Neural progenitor cell (in vitro differentiated cells): ENCODE data around the gene NHLH1. TPM values are rescaled to one million over a fixed set of nuclear protein-coding genes. Genes with fewer than 3 reads are reported as not detected.

Source experiments
- DNase-seq: peaks from one replicate; pipeline ENCODE4 v3.0.0-alpha.2; 2016; ENCODE audit warnings: low spot score
- H2AFZ ChIP-seq: fragments of 200-600 bp; sonication (generic); replicated peaks from 2 replicates; pipeline ENCODE4 v1.6.1; 2016; ENCODE audit warnings: antibody characterized with exemption
- H3F3A ChIP-seq: fragments of 200-600 bp; sonication (generic); 2 replicates; pipeline ENCODE4 v1.6.1; 2016; ENCODE audit warnings: antibody characterized with exemption, low read depth
- H3K27ac ChIP-seq: fragments of 200-600 bp; sonication (generic); 2 replicates; pipeline ENCODE4 v1.5.1; 2016; ENCODE audit warnings: mild to moderate bottlenecking
- H3K27me3 ChIP-seq: fragments of 200-600 bp; sonication (generic); 2 replicates; pipeline ENCODE4 v1.6.1; 2016; ENCODE audit warnings: mild to moderate bottlenecking, moderate library complexity
- H3K36me3 ChIP-seq: fragments of 200-600 bp; sonication (generic); 2 replicates; pipeline ENCODE4 v1.5.1; 2016
- H3K4me1 ChIP-seq: fragments of 200-600 bp; sonication (generic); 2 replicates; pipeline ENCODE4 v1.6.1; 2016; ENCODE audit warnings: mixed run types
- H3K4me2 ChIP-seq: fragments of 200-600 bp; sonication (generic); 2 replicates; pipeline ENCODE4 v1.6.1; 2016
- H3K4me3 ChIP-seq: fragments of 200-600 bp; sonication (generic); 2 replicates; pipeline ENCODE4 v1.5.1; 2016
- H3K79me2 ChIP-seq: fragments of 200-600 bp; sonication (generic); 2 replicates; pipeline ENCODE4 v1.6.1; 2016; ENCODE audit warnings: low read depth
- H3K9ac ChIP-seq: fragments of 200-600 bp; sonication (generic); 2 replicates; pipeline ENCODE4 v1.6.1; 2016
- H3K9me3 ChIP-seq: fragments of 200-600 bp; sonication (generic); 2 replicates; pipeline ENCODE4 v1.5.1; 2016; ENCODE audit warnings: low read depth
- H4K20me1 ChIP-seq: fragments of 200-600 bp; sonication (generic); 2 replicates; pipeline ENCODE4 v1.6.1; 2016; ENCODE audit warnings: low read depth
- H3K27ac Mint-ChIP-seq: 3 replicates; pipeline ENCODE4 v1.8.0; 2021; ENCODE audit warnings: mixed read lengths
- H3K27me3 Mint-ChIP-seq: 2 replicates; pipeline ENCODE4 v1.8.0; 2022; ENCODE audit warnings: low read depth, mild to moderate bottlenecking, inconsistent platforms, moderate library complexity, mixed read lengths; ENCODE audit not compliant: insufficient read depth
- H3K36me3 Mint-ChIP-seq: 3 replicates; pipeline ENCODE4 v1.8.0; 2021; ENCODE audit warnings: mixed read lengths
- H3K4me1 Mint-ChIP-seq: 3 replicates; pipeline ENCODE4 v1.8.0; 2021; ENCODE audit warnings: mixed read lengths
- H3K4me3 Mint-ChIP-seq: 3 replicates; pipeline ENCODE4 v1.8.0; 2021; ENCODE audit warnings: mild to moderate bottlenecking, moderate library complexity, mixed read lengths
- H3K9me3 Mint-ChIP-seq: 3 replicates; pipeline ENCODE4 v1.8.0; 2020; ENCODE audit warnings: mixed read lengths
- EZH2 ChIP-seq: fragments of 200-600 bp; sonication (generic); IDR thresholded peaks from 2 replicates; pipeline ENCODE4 v1.6.1; 2017; ENCODE audit warnings: antibody characterized with exemption, mild to moderate bottlenecking, moderate library complexity
- EZH2phosphoT487 ChIP-seq: fragments of 200-600 bp; sonication (generic); IDR thresholded peaks from 2 replicates; pipeline ENCODE4 v1.6.1; 2017; ENCODE audit warnings: antibody characterized with exemption
- total RNA-seq: library from RNA; depleted of rRNA; stranded (reverse); fragments of >200 nt; gene quantifications from 2 replicates; pipeline ENCODE4 v1.2.3, GENCODE V29; 2015; ENCODE audit warnings: low replicate concordance
- TF ChIP-seq, protein P1 (sequence below): fragments of 200-600 bp; sonication (generic); IDR thresholded peaks from 2 replicates; pipeline ENCODE4 v1.5.1; 2017; ENCODE audit warnings: antibody characterized with exemption, mild to moderate bottlenecking

NHLH1 gene
- total RNA-seq, 1 donor from 2014 or later, result 0.07 TPM

DNA sequence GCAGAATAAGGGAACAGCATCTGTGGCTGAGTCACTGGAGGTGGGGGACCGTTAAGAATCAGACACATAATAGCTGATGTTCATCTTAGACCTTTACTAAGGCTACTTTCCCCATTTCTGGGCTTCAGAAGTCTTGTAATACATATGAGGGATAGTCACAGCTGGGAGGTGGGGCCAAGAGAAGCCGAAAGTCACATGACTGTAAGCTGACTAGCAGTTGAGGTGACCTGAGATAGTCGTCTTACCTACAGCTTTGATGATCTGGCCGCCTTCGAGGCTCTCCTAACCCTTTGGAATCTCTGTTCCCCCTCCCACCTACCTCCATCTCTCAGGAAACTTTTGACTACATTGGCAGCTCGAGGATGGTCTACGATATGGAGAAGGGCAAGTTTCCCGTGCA, 14.3 kb upstream of the NHLH1 start:
- peaks cover 17% of the 10 kb centered on the region for H3K36me3 ChIP-seq
- no peak overlapping the region for H3K4me3 ChIP-seq
- Mint-ChIP-seq H3K9me3 (no peaks in the 10 kb centered on the region), H3K4me3 (no peak overlapping the region), H3K36me3 (peaks cover 32% of the 10 kb centered on the region), H3K27me3 (no peaks in the 10 kb centered on the region), H3K4me1 (no peaks in the 10 kb centered on the region), H3K27ac (no peak overlapping the region)
- H3K27ac ChIP-seq, result no peak overlapping the region
- no peak overlapping the region for H3K9ac ChIP-seq
- no peak for DNase-seq
- H3K9me3 ChIP-seq, result no peaks in the 10 kb centered on the region
- H2AFZ ChIP-seq, result no peak overlapping the region
- H3F3A ChIP-seq, result peaks cover 6% of the 10 kb centered on the region
- H3K79me2 ChIP-seq, result no peaks in the 10 kb centered on the region
- H3K4me1 ChIP-seq, result no peaks in the 10 kb centered on the region
- no peaks in the 10 kb centered on the region for H3K27me3 ChIP-seq
- TF ChIP-seq EZH2 (no peak), EZH2phosphoT487 (no peak)
- TF ChIP-seq, protein P1, sequence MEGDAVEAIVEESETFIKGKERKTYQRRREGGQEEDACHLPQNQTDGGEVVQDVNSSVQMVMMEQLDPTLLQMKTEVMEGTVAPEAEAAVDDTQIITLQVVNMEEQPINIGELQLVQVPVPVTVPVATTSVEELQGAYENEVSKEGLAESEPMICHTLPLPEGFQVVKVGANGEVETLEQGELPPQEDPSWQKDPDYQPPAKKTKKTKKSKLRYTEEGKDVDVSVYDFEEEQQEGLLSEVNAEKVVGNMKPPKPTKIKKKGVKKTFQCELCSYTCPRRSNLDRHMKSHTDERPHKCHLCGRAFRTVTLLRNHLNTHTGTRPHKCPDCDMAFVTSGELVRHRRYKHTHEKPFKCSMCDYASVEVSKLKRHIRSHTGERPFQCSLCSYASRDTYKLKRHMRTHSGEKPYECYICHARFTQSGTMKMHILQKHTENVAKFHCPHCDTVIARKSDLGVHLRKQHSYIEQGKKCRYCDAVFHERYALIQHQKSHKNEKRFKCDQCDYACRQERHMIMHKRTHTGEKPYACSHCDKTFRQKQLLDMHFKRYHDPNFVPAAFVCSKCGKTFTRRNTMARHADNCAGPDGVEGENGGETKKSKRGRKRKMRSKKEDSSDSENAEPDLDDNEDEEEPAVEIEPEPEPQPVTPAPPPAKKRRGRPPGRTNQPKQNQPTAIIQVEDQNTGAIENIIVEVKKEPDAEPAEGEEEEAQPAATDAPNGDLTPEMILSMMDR, result no peak
- no peak overlapping the region for H3K4me2 ChIP-seq
- H4K20me1 ChIP-seq, result peaks cover 4% of the 10 kb centered on the region

DNA sequence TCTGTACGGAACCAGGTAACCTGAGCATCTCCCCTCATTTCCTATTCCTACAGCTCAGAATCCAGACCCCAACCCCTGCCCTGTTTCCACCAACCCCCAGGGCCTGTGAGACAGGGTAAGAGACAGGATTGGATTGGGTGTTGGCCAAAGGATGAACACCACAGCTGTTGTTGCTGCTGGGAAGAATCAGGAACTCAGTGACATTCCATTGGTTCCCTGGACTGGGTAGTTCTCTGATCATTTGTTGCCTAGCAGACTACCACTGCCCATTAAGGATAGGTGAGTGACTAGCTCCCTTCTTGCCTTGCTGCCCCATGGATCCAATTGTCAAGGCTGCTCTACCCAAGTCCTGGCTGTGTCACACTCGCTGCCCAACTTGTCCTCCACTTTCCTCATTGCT, 13.6 kb upstream of the NHLH1 start:
- H3K36me3 Mint-ChIP-seq, result peaks cover 38% of the 10 kb centered on the region
- Histone ChIP-seq H3K4me1 (no peaks in the 10 kb centered on the region), H3K4me3 (no peak overlapping the region), H3K4me2 (no peak overlapping the region), H3F3A (peaks cover 6% of the 10 kb centered on the region), H3K9ac (no peak overlapping the region), H3K27ac (no peak overlapping the region), H3K79me2 (no peaks in the 10 kb centered on the region), H4K20me1 (peaks cover under 1% of the 10 kb centered on the region), H3K27me3 (no peaks in the 10 kb centered on the region), H3K9me3 (no peaks in the 10 kb centered on the region), H2AFZ (no peak overlapping the region), H3K36me3 (peaks cover 17% of the 10 kb centered on the region)
- no peak overlapping the region for H3K4me3 Mint-ChIP-seq
- no peaks in the 10 kb centered on the region for H3K27me3 Mint-ChIP-seq
- no peaks in the 10 kb centered on the region for H3K4me1 Mint-ChIP-seq
- no peaks in the 10 kb centered on the region for H3K9me3 Mint-ChIP-seq
- DNase-seq, result no peak
- TF ChIP-seq, protein P1, result no peak
- TF ChIP-seq EZH2, result no peak
- TF ChIP-seq EZH2phosphoT487, result no peak
- H3K27ac Mint-ChIP-seq, result no peak overlapping the region

DNA sequence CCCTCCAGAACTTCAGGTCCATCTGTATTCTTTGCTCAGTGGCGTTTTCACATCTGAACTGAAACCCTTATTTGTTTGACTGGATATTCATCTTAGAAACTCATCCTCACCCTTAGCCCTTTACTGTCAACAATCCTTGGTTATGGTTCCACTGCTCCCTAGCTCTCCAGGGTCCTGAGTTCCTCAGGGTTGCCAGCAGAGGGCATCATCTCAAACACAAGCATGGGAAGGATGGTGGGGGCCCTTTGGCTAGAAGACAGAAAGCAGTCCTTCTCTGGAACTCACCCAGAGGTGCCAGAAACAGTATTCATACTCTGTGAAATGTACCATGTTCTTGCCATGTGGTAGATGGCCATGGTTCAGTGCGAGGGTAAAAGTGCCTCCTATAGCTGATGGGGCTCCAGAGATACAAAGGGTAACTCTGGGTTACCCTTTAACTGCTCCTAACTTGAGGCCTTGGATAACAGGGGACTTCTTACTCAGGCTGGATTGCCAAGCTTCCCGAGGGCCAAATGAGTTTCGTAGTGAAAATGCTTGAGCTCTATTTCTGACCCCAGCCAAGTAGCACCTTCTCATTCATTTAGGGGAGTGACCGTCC, 12.4 kb upstream of the NHLH1 start:
- no peak overlapping the region for H3K4me3 ChIP-seq
- H3K9me3 ChIP-seq, result no peaks in the 10 kb centered on the region
- peak; percentile 76 for DNase-seq
- no peak overlapping the region for H2AFZ ChIP-seq
- H3F3A ChIP-seq, result peaks cover 6% of the 10 kb centered on the region
- no peaks in the 10 kb centered on the region for H3K4me1 ChIP-seq
- no peaks in the 10 kb centered on the region for H3K9me3 Mint-ChIP-seq
- no peak overlapping the region for H3K27ac ChIP-seq
- peaks cover 17% of the 10 kb centered on the region for H3K36me3 ChIP-seq
- H4K20me1 ChIP-seq, result no peaks in the 10 kb centered on the region
- no peaks in the 10 kb centered on the region for H3K27me3 Mint-ChIP-seq
- no peaks in the 10 kb centered on the region for H3K27me3 ChIP-seq
- H3K4me3 Mint-ChIP-seq, result no peak overlapping the region
- no peak overlapping the region for H3K27ac Mint-ChIP-seq
- H3K4me2 ChIP-seq, result no peak overlapping the region
- TF ChIP-seq EZH2, result no peak
- TF ChIP-seq EZH2phosphoT487, result no peak
- TF ChIP-seq, protein P1, result peak; percentile 81
- H3K79me2 ChIP-seq, result no peaks in the 10 kb centered on the region
- H3K4me1 Mint-ChIP-seq, result no peaks in the 10 kb centered on the region
- H3K9ac ChIP-seq, result no peak overlapping the region
- peaks cover 45% of the 10 kb centered on the region for H3K36me3 Mint-ChIP-seq
